GM12878 (cell line): ENCODE data around the gene IQCK. TPM values are rescaled to one million over a fixed set of nuclear protein-coding genes. Genes with fewer than 3 reads are reported as not detected.

Experiments
- ATAC-seq: fragments of 200-7000 bp; cut with Tn5 transposase; 3 replicates; pipeline ENCODE4 v1.9.1; 2020; ENCODE audit warnings: mild to moderate bottlenecking, moderate library complexity
- BruUV-seq: library from RNA; stranded (reverse); fragments of 400-500 nt; replicated peaks from 2 replicates; lab custom pipeline; 2021; lab: Mats Ljungman, UMichigan
- CTCF ChIA-PET: fragments of 300-600 bp; sonication (Branson Sonifier 250); formaldehyde crosslinking; extraction: SDS; loops from one replicate; lab custom pipeline; 2021; ENCODE audit warnings: inconsistent platforms; lab: Yijun Ruan, JAX
- POLR2A ChIA-PET: fragments of 350-600 bp; formaldehyde crosslinking; extraction: SDS; loops from one replicate; lab custom pipeline; 2021; ENCODE audit warnings: inconsistent platforms; lab: Charles Lee
- RAD21 ChIA-PET: fragments of 300-600 bp; sonication (Branson Sonifier 250); formaldehyde crosslinking; loops from one replicate; lab custom pipeline; 2023; ENCODE audit warnings: antibody characterized with exemption; ENCODE audit not compliant: unreplicated experiment; lab: Charles Lee
- SMC1A ChIA-PET: fragments of 300-600 bp; sonication (Branson Sonifier 250); formaldehyde crosslinking; loops from one replicate; lab custom pipeline; 2023; ENCODE audit not compliant: unreplicated experiment, uncharacterized antibody; lab: Charles Lee
- DNase-seq: peaks from one replicate; pipeline ENCODE4 v3.0.0-alpha.2; 2011; ENCODE audit warnings: low read depth, low spot score
- FAIRE-seq: peaks from 3 replicates; lab custom pipeline; 2011; peaks lifted over from hg19 to GRCh38; lab: Jason Lieb, UNC
- H2AFZ ChIP-seq: 2 replicates; pipeline ENCODE4 v1.6.0; 2011; ENCODE audit warnings: low read depth, low read length, control low read depth; ENCODE audit not compliant: control insufficient read depth
- H3K27ac ChIP-seq: 2 replicates; pipeline ENCODE4 v1.5.1; 2011; ENCODE audit warnings: control low read depth; ENCODE audit not compliant: control insufficient read depth, insufficient read depth
- H3K27me3 ChIP-seq, 2 experiments: replicated peaks in 1 of 2; 2 replicates each; pipeline versions ENCODE4 v1.6.0 to v1.6.1; 2011; ENCODE audit warnings: low read length in 1 of 2; ENCODE audit not compliant: control insufficient read depth in 2 of 2, insufficient read depth in 2 of 2
- H3K36me3 ChIP-seq, 2 experiments: 2 replicates each; pipeline ENCODE4 v1.5.1; 2011; ENCODE audit warnings: low read length in 1 of 2; ENCODE audit not compliant: control insufficient read depth in 2 of 2, insufficient read depth in 2 of 2
- H3K4me1 ChIP-seq: 2 replicates; pipeline ENCODE4 v1.6.1; 2011; ENCODE audit warnings: mild to moderate bottlenecking, low read length, moderate library complexity, mixed read lengths; ENCODE audit not compliant: control insufficient read depth, insufficient read depth
- H3K4me2 ChIP-seq: 2 replicates; pipeline ENCODE4 v1.6.0; 2011; ENCODE audit warnings: control low read depth; ENCODE audit not compliant: control insufficient read depth, insufficient read depth
- H3K4me3 ChIP-seq: fragments of 200-600 bp; sonication (generic); 2 replicates; pipeline ENCODE4 v1.5.1; 2016
- H3K79me2 ChIP-seq: 2 replicates; pipeline ENCODE4 v1.6.0; 2011; ENCODE audit warnings: low read length; ENCODE audit not compliant: control insufficient read depth, insufficient read depth
- H3K9ac ChIP-seq: 2 replicates; pipeline ENCODE4 v1.8.0; 2011; ENCODE audit warnings: low read length, control low read depth, mixed read lengths; ENCODE audit not compliant: control insufficient read depth, insufficient read depth
- H3K9me3 ChIP-seq: replicated peaks from 3 replicates; pipeline ENCODE4 v1.5.1; 2011; ENCODE audit warnings: mild to moderate bottlenecking, low read length; ENCODE audit not compliant: control insufficient read depth, insufficient read depth
- H4K20me1 ChIP-seq: 2 replicates; pipeline ENCODE4 v1.6.0; 2011; ENCODE audit not compliant: control insufficient read depth, insufficient read depth
- E2F8 ChIP-seq: fragments of 450-650 bp; IDR thresholded peaks from 2 replicates; pipeline ENCODE4 v1.6.1; 2018; ENCODE audit warnings: mild to moderate bottlenecking, low read depth, moderate library complexity; ENCODE audit not compliant: partially characterized antibody
- FOS ChIP-seq: IDR thresholded peaks from 3 replicates; pipeline ENCODE4 v1.6.1; 2011; ENCODE audit warnings: borderline replicate concordance; ENCODE audit not compliant: insufficient read length; ENCODE audit errors: extremely low read depth
- HDGF ChIP-seq: fragments of 450-650 bp; IDR thresholded peaks from 2 replicates; pipeline ENCODE4 v1.6.1; 2016; ENCODE audit warnings: antibody characterized with exemption
- IRF4 ChIP-seq: IDR thresholded peaks from 2 replicates; pipeline ENCODE4 v1.6.1; 2011; ENCODE audit warnings: low read depth, low read length
- MTA2 ChIP-seq: fragments of 450-650 bp; IDR thresholded peaks from 2 replicates; pipeline ENCODE4 v1.6.1; 2016; ENCODE audit warnings: low read depth, mild to moderate bottlenecking, moderate library complexity
- MXI1 ChIP-seq: fragments of 150-350 bp; IDR thresholded peaks from 2 replicates; pipeline ENCODE4 v1.6.1; 2011; ENCODE audit warnings: low read depth, mild to moderate bottlenecking, inconsistent platforms, low read length, improper control_type of control experiment
- MYB ChIP-seq: fragments of 150-350 bp; IDR thresholded peaks from 2 replicates; pipeline ENCODE4 v1.6.1; 2014; ENCODE audit warnings: mild to moderate bottlenecking, low read depth, low read length, borderline replicate concordance
- NFYB ChIP-seq: IDR thresholded peaks from 2 replicates; pipeline ENCODE4 v1.6.1; 2011; ENCODE audit warnings: low read depth, mild to moderate bottlenecking, low read length, improper control_type of control experiment, moderate library complexity; ENCODE audit not compliant: insufficient read depth
- NR2C1 ChIP-seq: fragments of 450-650 bp; IDR thresholded peaks from 2 replicates; pipeline ENCODE4 v1.6.1; 2017; ENCODE audit warnings: antibody characterized with exemption, mild to moderate bottlenecking, moderate library complexity
- RAD51 ChIP-seq: fragments of 450-650 bp; IDR thresholded peaks from 2 replicates; pipeline ENCODE4 v1.6.1; 2016; ENCODE audit warnings: moderate library complexity, mild to moderate bottlenecking, inconsistent platforms
- RELB ChIP-seq: fragments of 450-650 bp; IDR thresholded peaks from 2 replicates; pipeline ENCODE4 v1.6.1; 2017; ENCODE audit warnings: low read depth, mild to moderate bottlenecking, moderate library complexity
- SMAD5 ChIP-seq: IDR thresholded peaks from 2 replicates; pipeline ENCODE4 v1.6.1; 2016; ENCODE audit warnings: antibody characterized with exemption, low read depth
- SPI1 ChIP-seq: IDR thresholded peaks from 2 replicates; pipeline ENCODE4 v1.6.1; 2011; ENCODE audit warnings: low read depth, mild to moderate bottlenecking, low read length, moderate library complexity, borderline replicate concordance; ENCODE audit not compliant: insufficient read depth
- USF1 ChIP-seq: IDR thresholded peaks from 2 replicates; pipeline ENCODE4 v1.6.1; 2011; ENCODE audit warnings: borderline replicate concordance, low read depth, mild to moderate bottlenecking, moderate library complexity, mixed read lengths, low read length; ENCODE audit not compliant: insufficient read depth; ENCODE audit errors: extremely low read length
- WGBS: methylation state at CpG from one replicate; pipeline ENCODE4 v1.1.6; 2016; ENCODE audit warnings: low lambda C conversion rate; ENCODE audit not compliant: insufficient replicate concordance, insufficient coverage; ENCODE audit errors: missing lambda C conversion rate; 5-methylcytosine and 5-hydroxymethylcytosine counted together
- in situ Hi-C: fragments of 300-500 bp; cut with MboI; formaldehyde crosslinking; loops from 9 replicates; pipeline ENCODE4 v1.14.3; 2018; ENCODE audit warnings: mixed read lengths
- intact Hi-C: fragments of 100-400 bp; cut with micrococcal nuclease; formaldehyde crosslinking; loops from one replicate; pipeline ENCODE4 v1.14.2; 2022; ENCODE audit not compliant: unreplicated experiment
- polyA plus RNA-seq, 11 experiments: library from polyadenylated mRNA; depleted of rRNA in 4 of 11; unstranded in 6 of 11; stranded (reverse) in 5 of 11; fragments of >200 nt; fragmentation: Nextera tagmentation in 4 of 11; fragmentation: Illumina TruSeq in 1 of 11; extraction: Ambion mirVana in 4 of 11; extraction: Trizol in 1 of 11; gene quantifications; 1 replicate in 1 of 11; 2 replicates in 10 of 11; pipeline versions ENCODE4 v1.2.1 to v1.2.3, GENCODE V29; 2011 to 2016; ENCODE audit warnings: inconsistent platforms in 2 of 11, missing spikeins in 2 of 11, low read depth in 1 of 11
- total RNA-seq, 4 experiments: library from RNA; depleted of rRNA in 3 of 4; stranded (reverse); fragments of >200 nt in 3 of 4; fragmentation: Illumina TruSeq in 1 of 4; extraction: Trizol in 1 of 4; gene quantifications; 2 replicates each; pipeline versions ENCODE4 v1.2.1 to v1.2.3, GENCODE V29; 2013 to 2021
- TF ChIP-seq, protein P1 (sequence below): IDR thresholded peaks from 2 replicates; pipeline ENCODE4 v1.6.1; 2012; ENCODE audit warnings: low read length, inconsistent platforms

IQCK gene
- total and polyA plus RNA-seq, 10 of the 15 experiments (the other 5 are each of a cell fraction or from before 2014, with no cell fraction given) = 1.0 to 4.2 (median 2.4) TPM

- Histone ChIP-seq H3K27ac (no peak overlapping the region), H3K9ac (no peak overlapping the region), H3K27me3 (no peaks in the 10 kb centered on the region), H3K4me2 (no peak overlapping the region), H3K9me3 (no peaks in the 10 kb centered on the region), H4K20me1 (no peaks in the 10 kb centered on the region), H3K4me1 (no peaks in the 10 kb centered on the region), H3K79me2 (no peaks in the 10 kb centered on the region), H3K4me3 (no peak overlapping the region), H3K36me3 (no peaks in the 10 kb centered on the region), H2AFZ (no peak overlapping the region)
- ChIA-PET SMC1A (no interaction called here), RAD21 (no interaction called here), POLR2A (interaction anchor here (0.8 kb wide), 1 partner anchor 24 kb away, joined by 6 read pairs; no protein-coding TSS in a partner anchor), CTCF (interaction anchor here (1.4 kb wide), 1 partner anchor 145 kb away, joined by 5 read pairs; no protein-coding TSS in a partner anchor)
- BruUV-seq = no TSS peak
- in situ Hi-C loops = no loop called here
- DNase-seq = no peak
- no peak for ATAC-seq
- TF ChIP-seq FOS (no peak), USF1 (no peak), MTA2 (no peak), NFYB (no peak), SMAD5 (no peak), IRF4 (no peak), MYB (no peak), SPI1 (no peak), RELB (no peak), NR2C1 (no peak), HDGF (no peak), E2F8 (no peak), RAD51 (no peak), MXI1 (no peak)
- TF ChIP-seq, protein P1, sequence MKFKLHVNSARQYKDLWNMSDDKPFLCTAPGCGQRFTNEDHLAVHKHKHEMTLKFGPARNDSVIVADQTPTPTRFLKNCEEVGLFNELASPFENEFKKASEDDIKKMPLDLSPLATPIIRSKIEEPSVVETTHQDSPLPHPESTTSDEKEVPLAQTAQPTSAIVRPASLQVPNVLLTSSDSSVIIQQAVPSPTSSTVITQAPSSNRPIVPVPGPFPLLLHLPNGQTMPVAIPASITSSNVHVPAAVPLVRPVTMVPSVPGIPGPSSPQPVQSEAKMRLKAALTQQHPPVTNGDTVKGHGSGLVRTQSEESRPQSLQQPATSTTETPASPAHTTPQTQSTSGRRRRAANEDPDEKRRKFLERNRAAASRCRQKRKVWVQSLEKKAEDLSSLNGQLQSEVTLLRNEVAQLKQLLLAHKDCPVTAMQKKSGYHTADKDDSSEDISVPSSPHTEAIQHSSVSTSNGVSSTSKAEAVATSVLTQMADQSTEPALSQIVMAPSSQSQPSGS = no peak
- WGBS = 2% methylated on average over 4 of the region's 4 CpGs
- no peak for FAIRE-seq
- intact Hi-C loops = no loop called here
These were observed 28.5 kb downstream of the IQCK start for GRCh38 chr16:19746561-19746960.
